Epithelial cell of esophagus (primary cell): ENCODE results near the gene AGXT2.

Experiments
- DNase-seq: peaks from one replicate; pipeline ENCODE4 v3.0.0; 2010; ENCODE audit warnings: low read depth
- H3K4me3 ChIP-seq: 2 replicates; pipeline ENCODE4 v1.5.1; 2011; ENCODE audit warnings: mild to moderate bottlenecking, low read length, control low read depth
- CTCF ChIP-seq: IDR thresholded peaks from 2 replicates; pipeline ENCODE4 v1.5.1; 2011; ENCODE audit warnings: low read depth, mild to moderate bottlenecking, low read length, control low read depth, inconsistent platforms; ENCODE audit not compliant: insufficient read depth; ENCODE audit errors: missing control alignments

AGXT2 gene, protein sequence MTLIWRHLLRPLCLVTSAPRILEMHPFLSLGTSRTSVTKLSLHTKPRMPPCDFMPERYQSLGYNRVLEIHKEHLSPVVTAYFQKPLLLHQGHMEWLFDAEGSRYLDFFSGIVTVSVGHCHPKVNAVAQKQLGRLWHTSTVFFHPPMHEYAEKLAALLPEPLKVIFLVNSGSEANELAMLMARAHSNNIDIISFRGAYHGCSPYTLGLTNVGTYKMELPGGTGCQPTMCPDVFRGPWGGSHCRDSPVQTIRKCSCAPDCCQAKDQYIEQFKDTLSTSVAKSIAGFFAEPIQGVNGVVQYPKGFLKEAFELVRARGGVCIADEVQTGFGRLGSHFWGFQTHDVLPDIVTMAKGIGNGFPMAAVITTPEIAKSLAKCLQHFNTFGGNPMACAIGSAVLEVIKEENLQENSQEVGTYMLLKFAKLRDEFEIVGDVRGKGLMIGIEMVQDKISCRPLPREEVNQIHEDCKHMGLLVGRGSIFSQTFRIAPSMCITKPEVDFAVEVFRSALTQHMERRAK

GRCh38 chr5:35047785-35048404 lies at the start of gene AGXT2:
Gene AGXT2 (minus strand): TSS chr5:35047949. CDS start chr5:35047892, 57 bp downstream.
- no peak within 1 kb of the TSS for H3K4me3 ChIP-seq
- no peak for DNase-seq
- no peak for TF ChIP-seq CTCF

DNA sequence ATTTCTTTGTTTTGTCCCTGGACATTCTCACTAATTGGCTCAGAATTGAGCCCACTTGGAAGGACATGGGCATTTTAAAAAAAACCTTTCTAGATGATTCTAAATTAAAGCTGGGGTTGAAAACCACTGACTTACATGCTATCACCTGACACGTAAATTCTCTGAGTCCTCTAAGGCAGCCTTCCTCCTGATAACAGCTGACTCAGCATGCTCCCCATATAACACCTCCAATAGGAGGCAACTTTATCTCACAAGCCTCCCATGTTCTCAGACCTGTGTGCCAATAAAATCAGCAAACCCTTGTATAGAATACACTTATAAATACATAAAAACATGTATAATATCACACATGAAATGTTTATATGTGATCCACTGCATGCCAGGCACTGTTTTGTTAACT lies 49.2 kb upstream of the AGXT2 start:
- DNase-seq, result no peak
- no peak overlapping the region for H3K4me3 ChIP-seq
- no peak for TF ChIP-seq CTCF

DNA sequence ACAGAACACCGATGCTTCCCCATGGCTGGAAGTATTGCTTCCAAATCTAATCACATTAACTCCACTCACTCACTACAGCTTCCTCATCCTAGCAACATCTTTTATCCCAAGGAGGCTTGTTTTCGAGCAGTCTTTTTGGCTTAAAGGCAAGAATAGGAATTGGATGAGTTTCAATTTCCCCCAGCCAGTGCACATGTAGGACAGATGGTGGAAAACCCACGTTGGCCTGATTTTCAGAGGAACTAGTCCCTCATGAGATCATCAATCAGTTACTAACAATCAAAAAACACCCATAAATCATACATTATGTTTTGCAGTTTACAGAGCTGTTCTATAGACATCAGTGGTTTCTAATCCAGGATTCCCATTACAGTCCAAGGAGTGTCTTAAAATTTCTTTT lies 48.5 kb upstream of the AGXT2 start:
- no peak overlapping the region for H3K4me3 ChIP-seq
- no peak for TF ChIP-seq CTCF
- DNase-seq, result no peak

DNA sequence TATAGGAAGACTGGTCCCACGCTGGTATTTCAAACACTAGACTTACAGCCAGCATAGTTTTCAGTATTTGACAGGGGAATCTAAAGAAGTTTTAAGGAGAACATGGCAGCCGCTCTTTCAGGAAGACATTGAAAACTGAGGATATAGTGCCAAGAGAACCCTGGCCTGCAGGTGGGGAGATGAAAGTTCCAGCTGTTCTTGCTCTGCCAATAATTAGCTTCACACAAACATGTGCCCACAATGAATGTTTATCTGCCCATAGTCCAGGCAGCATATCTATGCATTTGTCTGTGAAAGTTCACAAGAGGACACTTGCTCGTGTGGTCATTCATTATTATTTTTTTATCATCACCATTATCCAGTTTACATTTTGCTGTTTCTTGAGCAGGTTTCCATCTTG lies 47.6 kb upstream of the AGXT2 start:
- no peak for TF ChIP-seq CTCF
- DNase-seq, result no peak
- H3K4me3 ChIP-seq, result no peak overlapping the region

DNA sequence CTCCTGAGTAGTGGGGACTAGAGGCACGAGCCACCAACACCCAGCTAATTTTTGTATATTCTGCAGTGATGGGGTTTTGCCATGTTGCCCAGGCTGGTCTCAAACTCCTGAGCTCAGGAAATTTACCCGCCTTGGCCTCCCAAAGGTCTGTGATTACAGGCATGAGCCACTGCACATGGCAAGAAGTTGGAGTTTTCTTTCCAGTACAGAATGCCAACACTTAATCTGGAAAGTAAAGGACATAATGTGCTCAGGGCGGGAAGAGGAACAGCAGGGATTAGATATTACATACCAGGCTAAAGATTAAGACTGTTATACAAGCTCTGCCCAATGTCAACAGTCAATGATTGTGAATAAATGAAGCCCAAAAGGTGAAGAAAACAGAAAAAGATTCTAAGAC lies 47.2 kb upstream of the AGXT2 start:
- no peak for DNase-seq
- TF ChIP-seq CTCF, result no peak
- H3K4me3 ChIP-seq, result no peak overlapping the region

DNA sequence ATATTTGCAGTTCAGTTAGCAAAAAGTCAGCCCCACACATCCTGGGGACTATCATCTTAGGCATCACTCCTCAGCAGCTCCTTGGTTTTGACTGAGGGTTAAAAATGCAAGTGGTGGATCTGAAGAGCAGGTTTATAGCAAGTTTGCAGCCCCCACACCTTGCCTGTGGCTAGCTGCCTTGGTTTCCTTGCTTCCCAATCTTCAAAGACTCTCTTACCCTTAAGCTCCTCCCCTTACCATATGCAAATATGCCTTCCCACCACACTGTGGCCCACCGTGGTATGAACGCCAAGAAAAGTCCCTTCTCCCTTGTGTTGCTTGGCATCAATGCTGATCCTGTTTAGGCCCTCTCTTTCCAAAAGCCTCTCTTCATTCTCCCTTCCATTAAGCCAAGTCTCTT lies 45.0 kb upstream of the AGXT2 start:
- no peak for DNase-seq
- TF ChIP-seq CTCF, result no peak

More for the DNA sequence above, 45.0 kb upstream of the AGXT2 start:
- no peak overlapping the region for H3K4me3 ChIP-seq
